Endothelial cell of umbilical vein (primary cell): ENCODE data around the gene CPED1. TPM values are rescaled to one million over a fixed set of nuclear protein-coding genes. Genes with fewer than 3 reads are reported as not detected.

ENCODE experiments used
- BruUV-seq: library from RNA; stranded (reverse); fragments of 400-500 nt; replicated peaks from 2 replicates; lab custom pipeline; 2021; lab: Mats Ljungman, UMichigan
- CTCF ChIA-PET: fragments of 300-600, 350-600 bp; sonication (Branson Sonifier 250); formaldehyde crosslinking; loops from one replicate; lab custom pipeline; 2021; ENCODE audit warnings: antibody characterized with exemption, inconsistent platforms; lab: Charles Lee
- POLR2A ChIA-PET: fragments of 300-600, 350-600 bp; sonication (Branson Sonifier 250); formaldehyde crosslinking; loops from one replicate; lab custom pipeline; 2021; ENCODE audit warnings: antibody characterized with exemption, inconsistent platforms; lab: Charles Lee
- DNase-seq: peaks from one replicate; pipeline ENCODE4 v3.0.0-alpha.2; 2011; ENCODE audit warnings: low read depth, low spot score
- FAIRE-seq: peaks from 2 replicates; lab custom pipeline; 2011; peaks lifted over from hg19 to GRCh38; lab: Jason Lieb, UNC
- H2AFZ ChIP-seq: 2 replicates; pipeline ENCODE4 v1.6.0; 2012; ENCODE audit warnings: low read depth, low read length, control low read depth, inconsistent platforms
- H3K27ac ChIP-seq: 2 replicates; pipeline ENCODE4 v1.5.1; 2011; ENCODE audit warnings: low read depth, mild to moderate bottlenecking, control low read depth, low read length, moderate library complexity; ENCODE audit not compliant: insufficient read depth
- H3K27me3 ChIP-seq, 2 experiments: 2 replicates each; pipeline versions ENCODE4 v1.6.0 to v1.6.1; 2011; ENCODE audit warnings: low read length in 2 of 2, mixed read lengths in 1 of 2; ENCODE audit not compliant: control insufficient read depth in 2 of 2, insufficient read depth in 2 of 2
- H3K36me3 ChIP-seq, 2 experiments: 2 replicates in 1 of 2; 3 replicates in 1 of 2; pipeline ENCODE4 v1.5.1; 2011; ENCODE audit warnings: low read length in 2 of 2, mild to moderate bottlenecking in 1 of 2, moderate library complexity in 1 of 2; ENCODE audit not compliant: control insufficient read depth in 2 of 2, insufficient read depth in 2 of 2; ENCODE audit errors: extremely low read depth in 1 of 2
- H3K4me1 ChIP-seq: 3 replicates; pipeline ENCODE4 v1.5.1; 2011; ENCODE audit warnings: mild to moderate bottlenecking, low read length; ENCODE audit not compliant: control insufficient read depth, insufficient read depth; ENCODE audit errors: extremely low read depth
- H3K4me2 ChIP-seq: 2 replicates; pipeline ENCODE4 v1.6.1; 2011; ENCODE audit warnings: low read length, control low read depth, mixed read lengths; ENCODE audit not compliant: insufficient read depth
- H3K4me3 ChIP-seq, 3 experiments: fragments of 200-600 bp in 1 of 3; sonication (generic), shearing (Covaris generic) in 1 of 3; replicated peaks in 1 of 3; 2 replicates each; pipeline ENCODE4 v1.5.1; 2011 to 2016; ENCODE audit warnings: control low read depth in 3 of 3, low read length in 3 of 3, mild to moderate bottlenecking in 2 of 3, inconsistent platforms in 1 of 3, low read depth in 1 of 3, moderate library complexity in 1 of 3; ENCODE audit not compliant: insufficient read depth in 1 of 3
- H3K79me2 ChIP-seq: 2 replicates; pipeline ENCODE4 v1.6.0; 2012; ENCODE audit warnings: low read length, inconsistent platforms; ENCODE audit not compliant: control insufficient read depth, insufficient read depth
- H3K9ac ChIP-seq: replicated peaks from 2 replicates; pipeline ENCODE3; 2011; ENCODE audit warnings: low read length, control low read depth; ENCODE audit not compliant: insufficient read depth; ENCODE audit errors: extremely low read depth
- H3K9me1 ChIP-seq: replicated peaks from 3 replicates; pipeline ENCODE4 v1.6.0; 2011; ENCODE audit warnings: mild to moderate bottlenecking, low read length; ENCODE audit not compliant: control insufficient read depth, insufficient read depth; ENCODE audit errors: extremely low read depth
- H3K9me3 ChIP-seq: replicated peaks from 2 replicates; pipeline ENCODE4 v1.5.1; 2012; ENCODE audit warnings: low read length, inconsistent platforms; ENCODE audit not compliant: control insufficient read depth, insufficient read depth
- H4K20me1 ChIP-seq: replicated peaks from 2 replicates; pipeline ENCODE3; 2011; ENCODE audit warnings: mild to moderate bottlenecking, low read length; ENCODE audit not compliant: control insufficient read depth, insufficient read depth; ENCODE audit errors: extremely low read depth
- CTCF ChIP-seq, 2 donors: IDR thresholded peaks; 1 replicate in 1 of 2; 2 replicates in 1 of 2; pipeline ENCODE4 v1.5.1; 2011; ENCODE audit warnings: low read length in 2 of 2, mild to moderate bottlenecking in 2 of 2, moderate library complexity in 2 of 2, control low read depth in 1 of 2, inconsistent platforms in 1 of 2, low read depth in 1 of 2; ENCODE audit not compliant: insufficient read depth in 1 of 2; ENCODE audit errors: extremely low read depth in 1 of 2
- EZH2 ChIP-seq: IDR thresholded peaks from 2 replicates; pipeline ENCODE4 v1.6.1; 2012; ENCODE audit warnings: borderline replicate concordance, low read depth, mild to moderate bottlenecking, moderate library complexity, low read length, inconsistent platforms; ENCODE audit not compliant: severe bottlenecking
- FOS ChIP-seq: IDR thresholded peaks from 2 replicates; pipeline ENCODE4 v1.6.1; 2011; ENCODE audit warnings: mild to moderate bottlenecking, low read length, moderate library complexity, borderline replicate concordance; ENCODE audit not compliant: insufficient read depth
- GATA2 ChIP-seq: IDR thresholded peaks from 2 replicates; pipeline ENCODE4 v1.7.0; 2011; ENCODE audit warnings: low read depth, mild to moderate bottlenecking, moderate library complexity, mixed read lengths, low read length; ENCODE audit not compliant: insufficient read length, insufficient read depth
- JUN ChIP-seq: IDR thresholded peaks from 2 replicates; pipeline ENCODE4 v1.6.1; 2011; ENCODE audit warnings: borderline replicate concordance, low read depth; ENCODE audit not compliant: insufficient read length, insufficient read depth
- MYC ChIP-seq: IDR thresholded peaks from one replicate; pipeline ENCODE4 v1.6.1; 2011; ENCODE audit warnings: mild to moderate bottlenecking, low read depth, low read length
- POLR2A ChIP-seq: IDR thresholded peaks from 2 replicates; pipeline ENCODE4 v1.6.1; 2012; ENCODE audit warnings: low read depth, mild to moderate bottlenecking, control low read depth, low read length
- POLR2AphosphoS5 ChIP-seq: IDR thresholded peaks from 2 replicates; pipeline ENCODE4 v1.6.1; 2012; ENCODE audit warnings: low read depth, mild to moderate bottlenecking, control low read depth, low read length, moderate library complexity; ENCODE audit not compliant: insufficient read depth
- dilution Hi-C: fragments of 300-500 bp; cut with MboI; formaldehyde crosslinking; loops from one replicate; pipeline ENCODE4 v1.15.0; 2019; ENCODE audit warnings: low sequenced_read_pairs; ENCODE audit not compliant: extremely low pct_ligation_motif_present
- intact Hi-C: fragments of 100-400 bp; cut with micrococcal nuclease; formaldehyde crosslinking; loops from one replicate; pipeline ENCODE4 v1.10.0; 2022
- polyA plus RNA-seq, 4 experiments: library from polyadenylated mRNA; depleted of rRNA in 3 of 4; stranded (reverse) in 3 of 4; unstranded in 1 of 4; fragments of >200 nt; gene quantifications; 2 replicates each; pipeline versions ENCODE4 v1.2.1 to v1.2.3, GENCODE V29; 2011 to 2012; ENCODE audit warnings: missing spikeins in 1 of 4
- total RNA-seq: library from RNA; stranded (reverse); gene quantifications from 2 replicates; pipeline ENCODE4 v1.2.3, GENCODE V29; 2021
- TF ChIP-seq, protein P1 (sequence below): IDR thresholded peaks from 2 replicates; pipeline ENCODE4 v1.6.1; 2011; ENCODE audit not compliant: insufficient read depth, insufficient read length

Gene CPED1
- total and polyA plus RNA-seq, 2 donors (not counting 3 experiments of a cell fraction or from before 2014, with no cell fraction given) = 0.22 to 3.0 TPM

DNA sequence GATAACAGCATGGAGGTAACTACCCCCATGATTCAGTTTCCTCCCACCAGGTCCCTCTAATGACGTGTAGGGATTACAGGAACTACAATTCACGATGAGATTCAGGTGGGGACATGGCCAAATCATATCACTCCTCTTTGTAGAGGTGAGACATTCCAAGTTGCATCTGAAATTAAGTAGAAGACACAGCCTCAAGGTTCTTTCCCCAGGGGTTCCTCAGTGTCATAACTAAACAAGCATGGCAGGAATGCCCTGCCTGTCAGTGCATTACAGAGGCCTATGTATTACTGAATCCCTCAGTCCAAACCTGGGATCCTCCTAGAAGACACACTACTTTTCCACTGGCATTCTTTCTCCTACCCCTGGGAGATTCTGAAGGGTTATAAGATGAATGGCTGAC lies 297.7 kb downstream of the CPED1 start:
- ChIA-PET POLR2A (no interaction called here), CTCF (no interaction called here)
- Histone ChIP-seq H3K27ac (no peak overlapping the region), H3K9me3 (no peaks in the 10 kb centered on the region), H3K4me2 (no peak overlapping the region), H3K4me1 (no peaks in the 10 kb centered on the region), H3K36me3 (no peaks in the 10 kb centered on the region), H3K4me3 (no peak overlapping the region), H3K9ac (no peak overlapping the region), H3K9me1 (no peaks in the 10 kb centered on the region), H3K79me2 (no peaks in the 10 kb centered on the region), H3K27me3 (no peaks in the 10 kb centered on the region), H4K20me1 (no peaks in the 10 kb centered on the region), H2AFZ (no peak overlapping the region)
- no peak for DNase-seq
- BruUV-seq = no TSS peak
- intact Hi-C loops (no loop called here), dilution Hi-C loops (no loop called here)
- FAIRE-seq = no peak
- TF ChIP-seq EZH2 (no peak), MYC (no peak), CTCF (IDR thresholded peaks at IDR 0.05; ENCODE audit: extremely low read depth in 1 of 2, insufficient read depth in 1 of 2, low read depth in 1 of 2, low read length in 2 of 2) (no peak), POLR2A (no peak), POLR2AphosphoS5 (no peak), FOS (no peak), GATA2 (no peak), JUN (no peak)
- TF ChIP-seq, protein P1, sequence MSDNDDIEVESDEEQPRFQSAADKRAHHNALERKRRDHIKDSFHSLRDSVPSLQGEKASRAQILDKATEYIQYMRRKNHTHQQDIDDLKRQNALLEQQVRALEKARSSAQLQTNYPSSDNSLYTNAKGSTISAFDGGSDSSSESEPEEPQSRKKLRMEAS = no peak
